ENCODE measurements around the gene SMLR1.

Gene SMLR1

DNA sequence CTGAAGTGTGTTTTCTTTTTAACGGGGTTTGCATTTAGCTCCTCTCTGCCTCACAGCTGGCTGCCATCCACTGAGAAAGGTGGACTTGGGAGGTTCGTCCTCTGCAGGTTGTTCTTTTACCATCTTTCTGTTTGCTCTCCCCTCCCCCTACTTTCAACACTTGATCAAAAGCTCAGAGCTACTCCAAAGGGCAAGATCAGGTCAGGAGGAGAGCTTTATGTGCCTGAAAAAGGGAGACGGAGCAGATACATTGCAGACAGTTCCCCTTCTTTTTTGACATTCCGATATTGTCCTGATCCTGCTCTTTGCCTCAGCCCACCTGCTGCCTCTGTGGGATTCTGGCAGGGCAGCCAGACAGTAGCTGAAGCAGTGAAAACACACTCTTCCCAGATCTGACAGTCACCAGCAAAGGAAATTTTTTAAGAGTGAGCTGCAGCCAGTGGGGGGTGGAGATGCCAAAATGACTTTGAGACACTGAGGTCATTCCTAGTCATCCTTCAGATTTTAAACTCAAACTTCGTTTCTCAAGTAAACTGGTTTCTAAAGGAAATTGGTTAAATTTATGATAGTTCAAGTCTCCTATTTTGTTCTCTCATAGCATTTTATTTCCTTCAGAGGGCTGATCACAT, 26.5 kb downstream of the SMLR1 start:
- no peak for DNase-seq

- no peak for DNase-seq
Measured at GRCh38 chr6:130858054-130858453, 30.8 kb downstream of the SMLR1 start.

DNA sequence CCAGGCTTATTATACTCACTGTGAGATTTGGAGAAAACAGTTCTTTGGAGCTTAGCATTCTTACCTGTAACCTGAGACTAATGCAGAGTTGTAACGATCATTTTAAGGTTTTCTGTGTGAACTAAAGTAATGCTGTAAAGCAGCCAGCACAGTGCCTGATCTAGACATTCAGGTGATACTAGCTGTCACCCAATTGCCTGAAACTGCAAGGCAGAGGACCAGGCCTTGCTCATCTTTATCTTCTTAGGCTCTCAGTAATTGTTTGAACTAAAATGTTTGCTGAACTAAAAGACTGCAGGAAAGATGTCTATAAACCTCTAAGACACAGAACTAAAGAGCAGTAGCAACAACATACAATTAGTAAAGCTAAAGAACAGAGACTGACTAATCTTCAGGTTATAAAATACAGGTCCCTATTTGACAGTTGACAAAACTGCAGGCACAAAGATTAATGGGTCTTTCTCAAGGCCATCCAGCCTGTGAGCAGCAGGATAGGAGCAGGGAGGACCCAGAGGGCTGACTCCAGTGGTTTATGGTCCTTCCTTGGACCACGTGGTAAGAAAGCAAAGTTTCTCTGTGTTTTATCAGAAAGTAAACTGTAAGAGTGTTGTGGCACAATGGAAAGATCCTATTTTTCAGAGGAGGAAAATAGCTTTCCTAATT, 31.4 kb downstream of the SMLR1 start:
- DNase-seq = no peak

DNA sequence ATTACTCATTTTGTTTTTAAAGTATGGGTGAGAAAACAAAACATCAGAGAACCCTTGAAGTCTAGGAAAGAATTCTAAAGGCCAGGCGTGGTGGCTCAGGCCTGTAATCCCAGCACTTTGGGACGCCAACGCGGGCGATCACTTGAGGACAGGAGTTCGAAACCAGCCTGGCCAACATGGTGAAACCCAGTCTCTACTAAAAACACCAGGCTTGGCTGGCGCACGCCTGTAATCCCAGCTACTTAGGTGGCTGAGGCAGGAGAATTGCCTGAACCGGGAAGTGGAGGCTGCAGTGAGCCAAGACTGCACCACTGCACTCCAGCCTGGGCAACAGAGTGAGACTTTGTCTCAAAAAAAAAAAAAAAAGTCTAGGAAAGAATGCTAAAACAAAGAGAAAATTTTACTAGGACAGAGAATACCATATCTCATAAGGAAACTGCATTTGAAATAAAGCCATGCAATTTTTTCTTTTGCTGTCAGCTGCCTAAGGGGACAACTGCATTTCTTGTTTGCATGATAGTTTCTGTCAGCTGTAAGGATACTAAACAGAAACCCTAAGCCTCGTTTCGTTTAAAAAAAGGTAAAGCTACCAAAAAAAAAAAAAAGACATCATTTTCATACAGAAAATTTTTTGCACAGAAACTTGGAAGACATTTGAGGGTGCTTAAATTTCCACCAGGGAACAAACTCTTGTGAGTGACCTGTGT, 32.1 kb downstream of the SMLR1 start:
- DNase-seq = no peak

GRCh38 chr6:130862370-130862769, 35.2 kb downstream of the SMLR1 start:
- DNase-seq = no peak

GRCh38 chr6:130863415-130864230, 36.4 kb downstream of the SMLR1 start:
- no peak for DNase-seq

GRCh38 chr6:130864344-130864743, 37.1 kb downstream of the SMLR1 start:
- DNase-seq = no peak

DNA sequence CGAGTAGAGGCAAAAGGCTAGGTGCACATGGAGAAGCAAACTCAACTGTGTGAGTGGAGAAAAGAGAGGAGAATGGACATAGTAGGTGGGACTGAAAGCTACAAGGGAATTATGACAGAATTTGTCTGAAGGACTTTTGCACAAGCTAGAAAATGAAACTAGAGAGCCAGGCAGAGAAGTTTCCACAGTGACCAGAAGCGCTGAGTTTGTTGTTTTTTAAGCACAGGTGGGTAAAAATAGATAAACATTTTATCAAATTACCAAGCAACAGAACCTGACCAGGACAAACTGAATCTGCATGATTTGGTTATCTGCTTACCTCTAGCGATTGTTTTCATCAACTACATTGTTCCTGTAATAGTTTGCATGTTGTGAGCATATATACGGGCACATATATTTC, 38.6 kb downstream of the SMLR1 start:
- DNase-seq = no peak

DNA sequence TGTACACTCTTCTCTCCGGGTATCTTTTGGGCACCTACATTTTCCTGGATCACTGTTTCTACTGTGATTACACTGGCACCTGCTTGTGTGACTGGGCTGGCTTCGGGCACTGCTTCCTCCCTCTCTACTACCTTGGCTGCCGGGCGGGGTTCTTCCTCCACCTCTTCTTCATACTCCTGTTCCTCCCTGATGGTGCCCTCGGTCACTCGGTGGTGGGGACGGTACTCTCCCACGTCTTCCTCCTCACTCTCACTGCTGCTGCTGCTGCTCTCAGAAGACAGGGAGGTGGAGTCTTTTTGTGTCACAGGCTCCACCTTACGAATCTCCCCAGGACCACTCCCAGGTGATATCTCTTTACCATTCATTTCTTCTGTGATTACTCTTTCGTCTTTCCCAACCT, 42.5 kb downstream of the SMLR1 start:
- DNase-seq = no peak

GRCh38 chr6:130870179-130870880, 43.1 kb downstream of the SMLR1 start:
- DNase-seq = no peak

DNA sequence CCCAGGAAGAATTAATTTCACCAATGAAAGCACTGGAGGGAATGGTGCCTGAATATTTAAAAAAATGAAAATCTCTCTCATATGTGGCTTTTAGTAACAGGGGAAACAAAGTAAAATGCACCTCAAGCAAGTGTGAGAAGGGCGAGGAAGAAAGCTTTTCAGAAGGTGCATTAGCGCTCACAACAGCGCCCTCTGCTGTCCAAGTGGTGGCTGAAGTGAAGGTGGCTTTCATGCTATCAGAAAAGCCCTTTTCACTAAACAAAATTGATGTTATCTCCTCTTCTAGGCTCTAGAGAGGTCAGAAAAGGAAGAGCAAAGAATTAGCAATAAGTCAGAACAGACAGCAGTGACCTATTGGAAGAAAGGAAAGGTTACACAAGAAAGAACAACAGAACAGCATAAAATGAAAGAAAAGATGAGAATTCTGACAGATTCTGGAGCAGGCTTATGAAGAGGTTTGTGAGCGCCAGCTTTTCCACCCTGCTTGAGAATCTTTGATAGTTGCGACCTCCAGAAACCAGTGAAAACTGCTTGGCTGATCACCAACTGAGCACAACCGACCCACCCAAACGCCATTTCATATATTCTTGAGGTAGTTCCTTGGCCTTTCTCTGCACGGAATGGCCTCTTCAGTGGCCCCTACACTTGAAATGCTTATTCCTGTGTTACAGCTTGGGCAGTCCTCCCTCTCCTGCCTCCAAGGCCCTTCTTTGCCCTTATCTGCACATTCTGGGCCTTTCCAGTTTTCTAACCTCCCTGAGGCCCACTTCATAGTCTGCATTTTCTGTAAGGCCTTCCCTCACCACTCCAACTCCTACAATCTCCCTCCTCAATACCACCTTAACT, 45.3 kb downstream of the SMLR1 start:
- peak; percentile 80 to 82 for DNase-seq

- DNase-seq = no peak
Measured at GRCh38 chr6:130873746-130874145, 46.5 kb downstream of the SMLR1 start.

GRCh38 chr6:130879826-130880225, 52.6 kb downstream of the SMLR1 start:
- DNase-seq = no peak

DNA sequence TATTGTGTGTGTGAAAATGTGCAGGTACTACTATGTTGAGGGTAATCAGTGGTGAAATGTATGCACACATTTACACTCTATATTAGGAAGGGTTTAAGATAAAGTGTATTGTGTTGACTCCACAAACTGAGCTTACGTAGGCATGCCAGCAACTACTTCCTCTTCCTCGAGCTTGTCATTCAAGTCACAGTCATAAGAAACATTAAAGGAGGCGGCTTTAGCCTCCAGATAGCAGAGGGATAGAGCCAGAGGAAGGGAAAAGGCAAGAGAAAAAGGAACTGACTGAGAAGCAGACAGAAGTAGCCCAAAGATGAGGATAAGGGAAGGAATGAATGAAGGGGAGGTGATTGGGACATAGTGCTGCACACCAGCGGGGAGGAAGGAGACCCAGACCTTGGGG, 55.2 kb downstream of the SMLR1 start:
- DNase-seq = no peak

DNA sequence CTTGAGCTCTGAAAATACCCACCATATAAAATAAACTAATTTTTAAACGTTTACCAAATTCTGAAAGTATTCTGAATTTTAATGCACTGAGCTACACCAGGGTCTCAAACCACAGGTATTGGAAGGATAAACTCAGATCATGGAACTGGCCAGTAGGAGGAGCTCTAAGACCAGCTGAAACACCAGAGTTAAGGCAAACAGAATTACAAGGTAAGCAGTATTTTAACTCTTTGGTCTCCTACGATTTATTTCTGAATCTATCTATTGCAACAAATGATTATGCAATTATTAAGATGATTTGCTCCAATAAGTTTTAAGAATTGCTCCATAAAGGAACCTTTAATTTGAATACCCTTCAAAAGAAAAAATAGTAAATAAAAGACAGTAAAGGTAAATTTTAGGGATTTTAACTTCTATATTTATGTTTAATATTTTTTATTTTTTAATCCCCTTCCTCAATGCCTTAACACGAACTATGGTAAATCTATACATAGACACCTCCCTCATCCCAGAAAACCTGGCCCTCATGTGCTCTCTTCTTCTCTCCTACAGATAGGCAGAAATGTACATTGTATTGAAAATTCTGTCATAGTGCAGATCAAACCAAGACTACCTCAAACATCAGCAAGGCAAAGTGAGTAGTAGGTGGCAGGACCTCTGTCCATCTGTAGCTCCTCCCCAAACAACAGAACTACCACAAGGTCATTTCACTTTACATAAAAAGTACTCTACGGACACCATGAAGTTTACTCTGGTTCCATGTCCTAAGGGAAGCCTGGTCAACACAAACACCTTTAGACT, 58.4 kb downstream of the SMLR1 start:
- DNase-seq = peak; percentile 59 to 77
